GM12878 (cell line): ENCODE measurements around the gene SOSTDC1. TPM values are rescaled to one million over a fixed set of nuclear protein-coding genes. Genes with fewer than 3 reads are reported as not detected.

Experiments
- ATAC-seq: fragments of 200-7000 bp; cut with Tn5 transposase; 3 replicates; pipeline ENCODE4 v1.9.1; 2020; ENCODE audit warnings: mild to moderate bottlenecking, moderate library complexity
- BruUV-seq: library from RNA; stranded (reverse); fragments of 400-500 nt; replicated peaks from 2 replicates; lab custom pipeline; 2021; lab: Mats Ljungman, UMichigan
- CTCF ChIA-PET: fragments of 300-600 bp; sonication (Branson Sonifier 250); formaldehyde crosslinking; extraction: SDS; loops from one replicate; lab custom pipeline; 2021; ENCODE audit warnings: inconsistent platforms; lab: Yijun Ruan, JAX
- POLR2A ChIA-PET: fragments of 350-600 bp; formaldehyde crosslinking; extraction: SDS; loops from one replicate; lab custom pipeline; 2021; ENCODE audit warnings: inconsistent platforms; lab: Charles Lee
- RAD21 ChIA-PET: fragments of 300-600 bp; sonication (Branson Sonifier 250); formaldehyde crosslinking; loops from one replicate; lab custom pipeline; 2023; ENCODE audit warnings: antibody characterized with exemption; ENCODE audit not compliant: unreplicated experiment; lab: Charles Lee
- SMC1A ChIA-PET: fragments of 300-600 bp; sonication (Branson Sonifier 250); formaldehyde crosslinking; loops from one replicate; lab custom pipeline; 2023; ENCODE audit not compliant: unreplicated experiment, uncharacterized antibody; lab: Charles Lee
- DNase-seq: peaks from one replicate; pipeline ENCODE4 v3.0.0-alpha.2; 2011; ENCODE audit warnings: low read depth, low spot score
- FAIRE-seq: peaks from 3 replicates; lab custom pipeline; 2011; peaks lifted over from hg19 to GRCh38; lab: Jason Lieb, UNC
- H2AFZ ChIP-seq: 2 replicates; pipeline ENCODE4 v1.6.0; 2011; ENCODE audit warnings: low read depth, low read length, control low read depth; ENCODE audit not compliant: control insufficient read depth
- H3K27ac ChIP-seq: 2 replicates; pipeline ENCODE4 v1.5.1; 2011; ENCODE audit warnings: control low read depth; ENCODE audit not compliant: control insufficient read depth, insufficient read depth
- H3K27me3 ChIP-seq, 2 experiments: replicated peaks in 1 of 2; 2 replicates each; pipeline versions ENCODE4 v1.6.0 to v1.6.1; 2011; ENCODE audit warnings: low read length in 1 of 2; ENCODE audit not compliant: control insufficient read depth in 2 of 2, insufficient read depth in 2 of 2
- H3K36me3 ChIP-seq, 2 experiments: 2 replicates each; pipeline ENCODE4 v1.5.1; 2011; ENCODE audit warnings: low read length in 1 of 2; ENCODE audit not compliant: control insufficient read depth in 2 of 2, insufficient read depth in 2 of 2
- H3K4me1 ChIP-seq: 2 replicates; pipeline ENCODE4 v1.6.1; 2011; ENCODE audit warnings: mild to moderate bottlenecking, low read length, moderate library complexity, mixed read lengths; ENCODE audit not compliant: control insufficient read depth, insufficient read depth
- H3K4me2 ChIP-seq: 2 replicates; pipeline ENCODE4 v1.6.0; 2011; ENCODE audit warnings: control low read depth; ENCODE audit not compliant: control insufficient read depth, insufficient read depth
- H3K4me3 ChIP-seq: fragments of 200-600 bp; sonication (generic); 2 replicates; pipeline ENCODE4 v1.5.1; 2016
- H3K79me2 ChIP-seq: 2 replicates; pipeline ENCODE4 v1.6.0; 2011; ENCODE audit warnings: low read length; ENCODE audit not compliant: control insufficient read depth, insufficient read depth
- H3K9ac ChIP-seq: 2 replicates; pipeline ENCODE4 v1.8.0; 2011; ENCODE audit warnings: low read length, control low read depth, mixed read lengths; ENCODE audit not compliant: control insufficient read depth, insufficient read depth
- H3K9me3 ChIP-seq: replicated peaks from 3 replicates; pipeline ENCODE4 v1.5.1; 2011; ENCODE audit warnings: mild to moderate bottlenecking, low read length; ENCODE audit not compliant: control insufficient read depth, insufficient read depth
- H4K20me1 ChIP-seq: 2 replicates; pipeline ENCODE4 v1.6.0; 2011; ENCODE audit not compliant: control insufficient read depth, insufficient read depth
- EED ChIP-seq: sonication (generic); IDR thresholded peaks from 2 replicates; pipeline ENCODE4 v1.6.1; 2016; ENCODE audit warnings: antibody characterized with exemption, low read depth
- FOXM1 ChIP-seq: IDR thresholded peaks from 2 replicates; pipeline ENCODE4 v1.6.1; 2012; ENCODE audit warnings: low read depth, mild to moderate bottlenecking, inconsistent platforms, low read length, moderate library complexity
- GABPA ChIP-seq: IDR thresholded peaks from 2 replicates; pipeline ENCODE4 v1.6.1; 2014; ENCODE audit warnings: antibody characterized with exemption, low read depth, mild to moderate bottlenecking, inconsistent platforms
- IKZF1 ChIP-seq: fragments of 450-650 bp; conservative IDR thresholded peaks from 2 replicates; pipeline ENCODE4 v1.6.1; 2017; ENCODE audit warnings: antibody characterized with exemption, mild to moderate bottlenecking
- MEF2B ChIP-seq: fragments of 450-650 bp; IDR thresholded peaks from 2 replicates; pipeline ENCODE4 v1.6.1; 2018; ENCODE audit warnings: mild to moderate bottlenecking, moderate library complexity; ENCODE audit not compliant: partially characterized antibody, poor library complexity, severe bottlenecking
- RAD51 ChIP-seq: fragments of 450-650 bp; IDR thresholded peaks from 2 replicates; pipeline ENCODE4 v1.6.1; 2016; ENCODE audit warnings: moderate library complexity, mild to moderate bottlenecking, inconsistent platforms
- RCOR1 ChIP-seq: conservative IDR thresholded peaks from 2 replicates; pipeline ENCODE4 v1.6.1; 2012; ENCODE audit warnings: low read depth, low read length, improper control_type of control experiment
- SREBF2 ChIP-seq: IDR thresholded peaks from 2 replicates; pipeline ENCODE4 v1.6.1; 2012; ENCODE audit warnings: mild to moderate bottlenecking, low read length
- TBL1XR1 ChIP-seq: IDR thresholded peaks from 2 replicates; pipeline ENCODE4 v1.6.1; 2012; ENCODE audit warnings: low read depth, low read length, improper control_type of control experiment
- TCF7 ChIP-seq: IDR thresholded peaks from 2 replicates; pipeline ENCODE4 v1.6.1; 2014; ENCODE audit warnings: antibody characterized with exemption, borderline replicate concordance
- WGBS: methylation state at CpG from one replicate; pipeline ENCODE4 v1.1.6; 2016; ENCODE audit warnings: low lambda C conversion rate; ENCODE audit not compliant: insufficient replicate concordance, insufficient coverage; ENCODE audit errors: missing lambda C conversion rate; 5-methylcytosine and 5-hydroxymethylcytosine counted together
- in situ Hi-C: fragments of 300-500 bp; cut with MboI; formaldehyde crosslinking; loops from 9 replicates; pipeline ENCODE4 v1.14.3; 2018; ENCODE audit warnings: mixed read lengths
- intact Hi-C: fragments of 100-400 bp; cut with micrococcal nuclease; formaldehyde crosslinking; loops from one replicate; pipeline ENCODE4 v1.14.2; 2022; ENCODE audit not compliant: unreplicated experiment
- polyA plus RNA-seq, 11 experiments: library from polyadenylated mRNA; depleted of rRNA in 4 of 11; unstranded in 6 of 11; stranded (reverse) in 5 of 11; fragments of >200 nt; fragmentation: Nextera tagmentation in 4 of 11; fragmentation: Illumina TruSeq in 1 of 11; extraction: Ambion mirVana in 4 of 11; extraction: Trizol in 1 of 11; gene quantifications; 1 replicate in 1 of 11; 2 replicates in 10 of 11; pipeline versions ENCODE4 v1.2.1 to v1.2.3, GENCODE V29; 2011 to 2016; ENCODE audit warnings: inconsistent platforms in 2 of 11, missing spikeins in 2 of 11, low read depth in 1 of 11
- total RNA-seq, 4 experiments: library from RNA; depleted of rRNA in 3 of 4; stranded (reverse); fragments of >200 nt in 3 of 4; fragmentation: Illumina TruSeq in 1 of 4; extraction: Trizol in 1 of 4; gene quantifications; 2 replicates each; pipeline versions ENCODE4 v1.2.1 to v1.2.3, GENCODE V29; 2013 to 2021

SOSTDC1 gene
- total and polyA plus RNA-seq, 10 of the 15 experiments (the other 5 are each of a cell fraction or from before 2014, with no cell fraction given) = not detected

- TF ChIP-seq SREBF2 (no peak), IKZF1 (no peak), EED (no peak), MEF2B (no peak), GABPA (no peak), RCOR1 (no peak), TCF7 (no peak), TBL1XR1 (no peak), FOXM1 (no peak)
Measured at GRCh38 chr7:16433568-16434122, 31.9 kb downstream of the SOSTDC1 start (continued).

GRCh38 chr7:16432425-16432731, 33.2 kb downstream of the SOSTDC1 start:
- Histone ChIP-seq H3K27ac (no peak overlapping the region), H3K9me3 (no peaks in the 10 kb centered on the region), H3K79me2 (no peaks in the 10 kb centered on the region), H4K20me1 (no peaks in the 10 kb centered on the region), H3K9ac (no peak overlapping the region), H3K4me2 (no peak overlapping the region), H3K27me3 (no peaks in the 10 kb centered on the region), H3K4me3 (no peak overlapping the region), H3K36me3 (no peaks in the 10 kb centered on the region), H2AFZ (no peak overlapping the region), H3K4me1 (no peaks in the 10 kb centered on the region)
- in situ Hi-C loops = no loop called here
- ChIA-PET POLR2A (no interaction called here), CTCF (interaction anchor here (6.7 kb wide), 1 partner anchor 132 kb away, joined by 46 read pairs; no protein-coding TSS in a partner anchor), RAD21 (interaction anchor here (3.5 kb wide), 1 partner anchor 133 kb away, joined by 19 read pairs; no protein-coding TSS in a partner anchor), SMC1A (interaction anchor here (2.6 kb wide), 1 partner anchor 132 kb away, joined by 12 read pairs; no protein-coding TSS in a partner anchor)
- FAIRE-seq (no peak), DNase-seq (no peak), ATAC-seq (no peak)
- TF ChIP-seq RAD51 = no peak
- no TSS peak for BruUV-seq
- 15% methylated on average over 1 of the region's 1 CpG for WGBS
- intact Hi-C loops = loop anchor here (2.0 kb wide), 1 partner anchor 132 kb away; no protein-coding TSS in a partner anchor
